ENCODE data around the gene GMPR. TPM values are rescaled to one million over a fixed set of nuclear protein-coding genes. Genes with fewer than 3 reads are reported as not detected.

GMPR gene
- total and polyA plus RNA-seq, 10 of the 15 experiments (the other 5 are each of a cell fraction or from before 2014, with no cell fraction given) = 0.15 to 1.8 (median 0.49) TPM; not detected in 1

DNA sequence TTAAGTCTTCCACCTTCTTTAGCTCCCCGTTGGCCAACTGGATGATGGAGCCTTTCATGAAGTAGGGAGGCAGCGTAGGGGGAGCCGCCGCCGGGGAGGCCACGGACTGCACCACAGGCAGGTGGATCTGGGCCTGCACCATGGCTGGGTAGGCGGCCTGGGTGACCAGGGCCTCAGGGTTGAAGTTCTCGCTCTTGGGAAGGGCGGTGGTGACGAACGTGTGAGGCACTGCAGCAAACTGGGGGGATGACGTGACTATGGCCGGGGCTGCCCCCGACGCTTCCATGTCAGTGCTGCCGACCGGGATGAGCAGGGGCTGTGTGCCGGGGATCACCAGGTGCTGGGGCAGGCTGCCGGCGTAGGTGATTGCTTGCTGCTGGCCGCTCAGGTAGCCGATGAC lies 88.1 kb downstream of the GMPR start:
- SMC1A ChIA-PET (ENCODE audit: uncharacterized antibody, unreplicated experiment) = no interaction called here
- H3K27me3 ChIP-seq (replicated peaks in 1 of 2; ENCODE audit: control insufficient read depth in 2 of 2, insufficient read depth in 2 of 2, low read length in 1 of 2) = no peaks in the 10 kb centered on the region
- H3K4me1 ChIP-seq (ENCODE audit: control insufficient read depth, insufficient read depth, low read length) = peaks cover 17% of the 10 kb centered on the region
- DNase-seq (ENCODE audit: low read depth, low spot score) (no peak), ATAC-seq (no peak), FAIRE-seq (no peak)
- no peak overlapping the region for H2AFZ ChIP-seq (ENCODE audit: control insufficient read depth, low read depth, low read length)
- no peaks in the 10 kb centered on the region; the same call in 1 of the 2 replicates for H3K79me2 ChIP-seq (ENCODE audit: control insufficient read depth, insufficient read depth, low read length)
- 93% methylated on average over 22 of the region's 22 CpGs for WGBS (ENCODE audit: insufficient coverage, insufficient replicate concordance, low lambda C conversion rate, missing lambda C conversion rate)
- no peak overlapping the region for H3K4me3 ChIP-seq
- H3K4me2 ChIP-seq (ENCODE audit: control insufficient read depth, insufficient read depth) = no peak overlapping the region
- intact Hi-C loops (cut with micrococcal nuclease; ENCODE audit: unreplicated experiment) = no loop called here
- no peak overlapping the region for H3K27ac ChIP-seq (ENCODE audit: control insufficient read depth, insufficient read depth)
- RAD21 ChIA-PET (ENCODE audit: unreplicated experiment) = no interaction called here
- POLR2A ChIA-PET = no interaction called here
- in situ Hi-C loops (cut with MboI) = no loop called here
- BruUV-seq (replicated peaks) = no TSS peak
- H3K9ac ChIP-seq (ENCODE audit: control insufficient read depth, insufficient read depth, low read length) = no peak overlapping the region
- H3K9me3 ChIP-seq (replicated peaks; ENCODE audit: control insufficient read depth, insufficient read depth, low read length) = no peaks in the 10 kb centered on the region; the same call in 2 of the 3 replicates
- peaks cover 12 to 37% of the 10 kb centered on the region in 2 experiments; a peak in 3 of 4 replicates for H3K36me3 ChIP-seq (ENCODE audit: control insufficient read depth in 2 of 2, insufficient read depth in 2 of 2, low read length in 1 of 2)
- CTCF ChIA-PET = no interaction called here
- H4K20me1 ChIP-seq (ENCODE audit: control insufficient read depth, insufficient read depth) = no peaks in the 10 kb centered on the region
- TF ChIP-seq IRF3 (IDR thresholded peaks at IDR 0.05) (no peak), ZNF687 (IDR thresholded peaks at IDR 0.05) (no peak), SUZ12 (IDR thresholded peaks at IDR 0.05; ENCODE audit: unreplicated experiment) (no peak), ZBED1 (IDR thresholded peaks at IDR 0.05; ENCODE audit: borderline replicate concordance) (no peak), PML (IDR thresholded peaks at IDR 0.05; ENCODE audit: low read length) (no peak), EZH2 (IDR thresholded peaks at IDR 0.05; ENCODE audit: borderline replicate concordance, control insufficient read depth, low read depth, low read length) (no peak), EGR1 (IDR thresholded peaks at IDR 0.05; ENCODE audit: borderline replicate concordance in 1 of 2, low read depth in 2 of 2, low read length in 2 of 2) (no peak), FOXK2 (IDR thresholded peaks at IDR 0.05) (no peak), MEF2B (IDR thresholded peaks at IDR 0.05; ENCODE audit: partially characterized antibody, poor library complexity, severe bottlenecking) (no peak), SREBF2 (IDR thresholded peaks at IDR 0.05; ENCODE audit: low read length) (no peak), PAX8 (IDR thresholded peaks at IDR 0.05) (no peak), BMI1 (IDR thresholded peaks at IDR 0.05; ENCODE audit: borderline replicate concordance) (no peak), KDM1A (IDR thresholded peaks at IDR 0.05; ENCODE audit: borderline replicate concordance) (no peak), GABPA (IDR thresholded peaks at IDR 0.05; ENCODE audit: low read depth) (no peak)
- TF ChIP-seq, protein P1, sequence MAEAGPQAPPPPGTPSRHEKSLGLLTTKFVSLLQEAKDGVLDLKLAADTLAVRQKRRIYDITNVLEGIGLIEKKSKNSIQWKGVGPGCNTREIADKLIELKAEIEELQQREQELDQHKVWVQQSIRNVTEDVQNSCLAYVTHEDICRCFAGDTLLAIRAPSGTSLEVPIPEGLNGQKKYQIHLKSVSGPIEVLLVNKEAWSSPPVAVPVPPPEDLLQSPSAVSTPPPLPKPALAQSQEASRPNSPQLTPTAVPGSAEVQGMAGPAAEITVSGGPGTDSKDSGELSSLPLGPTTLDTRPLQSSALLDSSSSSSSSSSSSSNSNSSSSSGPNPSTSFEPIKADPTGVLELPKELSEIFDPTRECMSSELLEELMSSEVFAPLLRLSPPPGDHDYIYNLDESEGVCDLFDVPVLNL (IDR thresholded peaks at IDR 0.05; ENCODE audit: low read depth, low read length) = no peak
- TF ChIP-seq, protein P2, sequence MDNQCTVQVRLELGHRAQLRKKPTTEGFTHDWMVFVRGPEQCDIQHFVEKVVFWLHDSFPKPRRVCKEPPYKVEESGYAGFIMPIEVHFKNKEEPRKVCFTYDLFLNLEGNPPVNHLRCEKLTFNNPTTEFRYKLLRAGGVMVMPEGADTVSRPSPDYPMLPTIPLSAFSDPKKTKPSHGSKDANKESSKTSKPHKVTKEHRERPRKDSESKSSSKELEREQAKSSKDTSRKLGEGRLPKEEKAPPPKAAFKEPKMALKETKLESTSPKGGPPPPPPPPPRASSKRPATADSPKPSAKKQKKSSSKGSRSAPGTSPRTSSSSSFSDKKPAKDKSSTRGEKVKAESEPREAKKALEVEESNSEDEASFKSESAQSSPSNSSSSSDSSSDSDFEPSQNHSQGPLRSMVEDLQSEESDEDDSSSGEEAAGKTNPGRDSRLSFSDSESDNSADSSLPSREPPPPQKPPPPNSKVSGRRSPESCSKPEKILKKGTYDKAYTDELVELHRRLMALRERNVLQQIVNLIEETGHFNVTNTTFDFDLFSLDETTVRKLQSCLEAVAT (IDR thresholded peaks at IDR 0.05) = no peak
- TF ChIP-seq, protein P3, sequence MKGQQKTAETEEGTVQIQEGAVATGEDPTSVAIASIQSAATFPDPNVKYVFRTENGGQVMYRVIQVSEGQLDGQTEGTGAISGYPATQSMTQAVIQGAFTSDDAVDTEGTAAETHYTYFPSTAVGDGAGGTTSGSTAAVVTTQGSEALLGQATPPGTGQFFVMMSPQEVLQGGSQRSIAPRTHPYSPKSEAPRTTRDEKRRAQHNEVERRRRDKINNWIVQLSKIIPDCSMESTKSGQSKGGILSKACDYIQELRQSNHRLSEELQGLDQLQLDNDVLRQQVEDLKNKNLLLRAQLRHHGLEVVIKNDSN (IDR thresholded peaks at IDR 0.05; ENCODE audit: borderline replicate concordance, extremely low read length, insufficient read depth, low read depth, low read length) = no peak
